Measurements from ENCODE around the gene EIF2S2. TPM values are rescaled to one million over a fixed set of nuclear protein-coding genes. Genes with fewer than 3 reads are reported as not detected.

Gene EIF2S2
- total and polyA plus RNA-seq, 2 donors (not counting 1 experiment from before 2014, with no cell fraction given): 11.3 to 26.4 TPM

- Mint-ChIP-seq H3K9me3 (ENCODE audit: insufficient read depth) (no peaks in the 10 kb centered on the region), H3K27ac (no peak overlapping the region), H3K4me1 (peaks cover 14% of the 10 kb centered on the region), H3K27me3 (no peaks in the 10 kb centered on the region), H3K4me3 (no peak overlapping the region)
- Histone ChIP-seq H3K4me3 (ENCODE audit: control extremely low read depth in 1 of 5, extremely low read depth in 1 of 5, insufficient read depth in 1 of 5, low read depth in 2 of 5, low read length in 4 of 5) (no peak overlapping the region), H3K27me3 (replicated peaks in 1 of 4; ENCODE audit: control extremely low read depth in 1 of 4, control insufficient read depth in 3 of 4, insufficient read depth in 4 of 4, low read length in 3 of 4) (no peaks in the 10 kb centered on the region), H3K36me3 (replicated peaks in 1 of 2; ENCODE audit: control extremely low read depth in 1 of 2, control insufficient read depth in 1 of 2, extremely low read depth in 1 of 2, insufficient read depth in 2 of 2, low read length in 1 of 2) (peaks cover 2 to 88% of the 10 kb centered on the region in 2 experiments), H4K20me1 (ENCODE audit: control insufficient read depth, insufficient read depth, low read length, poor library complexity, severe bottlenecking) (peaks cover 54% of the 10 kb centered on the region), H3K9me3 (ENCODE audit: control extremely low read depth in 1 of 3, control insufficient read depth in 2 of 3, insufficient read depth in 1 of 3, low read length in 2 of 3) (no peaks in the 10 kb centered on the region), H3K27ac (ENCODE audit: low read length in 2 of 2) (no peak overlapping the region), H2AFZ (ENCODE audit: insufficient read depth, low read depth, low read length, poor library complexity, severe bottlenecking) (no peak overlapping the region), H3K4me1 (ENCODE audit: control insufficient read depth in 2 of 2, insufficient read depth in 2 of 2, low read length in 2 of 2) (peaks cover 3 to 5% of the 10 kb centered on the region in 2 donors), H3K79me2 (ENCODE audit: control insufficient read depth, insufficient read depth, low read length) (peaks cover 12% of the 10 kb centered on the region), H3K4me2 (replicated peaks; ENCODE audit: low read depth, low read length, poor library complexity, severe bottlenecking) (no peak overlapping the region), H3K9ac (ENCODE audit: low read length) (no peak overlapping the region)
- ATAC-seq (ENCODE audit: low read depth) (no peak), DNase-seq (no peak)
- ChIA-PET POLR2A (no interaction called here), CTCF (interaction anchor here (1.7 kb wide), 1 partner anchor 10 kb away, joined by 5 read pairs; no protein-coding TSS in a partner anchor)
- 98% methylated on average over 6 of the region's 6 CpGs for WGBS (ENCODE audit: insufficient coverage)
- intact Hi-C loops (cut with micrococcal nuclease): no loop called here
- TF ChIP-seq CTCF (IDR thresholded peaks at IDR 0.05) (no peak), EZH2 (IDR thresholded peaks at IDR 0.05; ENCODE audit: borderline replicate concordance, insufficient read depth, low read depth, low read length, poor library complexity, severe bottlenecking) (no peak)
Observed at GRCh38 chr20:34079818-34080217, 32.2 kb downstream of the EIF2S2 start.

- WGBS (ENCODE audit: insufficient coverage): 100% methylated on average over 1 of the region's 5 CpGs
- Histone ChIP-seq H3K9me3 (ENCODE audit: control extremely low read depth in 1 of 3, control insufficient read depth in 2 of 3, insufficient read depth in 1 of 3, low read length in 2 of 3) (no peaks in the 10 kb centered on the region), H3K36me3 (replicated peaks in 1 of 2; ENCODE audit: control extremely low read depth in 1 of 2, control insufficient read depth in 1 of 2, extremely low read depth in 1 of 2, insufficient read depth in 2 of 2, low read length in 1 of 2) (peaks cover 2 to 93% of the 10 kb centered on the region in 2 experiments), H3K9ac (ENCODE audit: low read length) (no peak overlapping the region), H3K4me3 (ENCODE audit: control extremely low read depth in 1 of 5, extremely low read depth in 1 of 5, insufficient read depth in 1 of 5, low read depth in 2 of 5, low read length in 4 of 5) (no peak overlapping the region), H3K27me3 (replicated peaks in 1 of 4; ENCODE audit: control extremely low read depth in 1 of 4, control insufficient read depth in 3 of 4, insufficient read depth in 4 of 4, low read length in 3 of 4) (no peaks in the 10 kb centered on the region), H4K20me1 (ENCODE audit: control insufficient read depth, insufficient read depth, low read length, poor library complexity, severe bottlenecking) (peaks cover 62% of the 10 kb centered on the region), H3K4me1 (ENCODE audit: control insufficient read depth in 2 of 2, insufficient read depth in 2 of 2, low read length in 2 of 2) (peaks cover under 1 to 1% of the 10 kb centered on the region in 2 donors), H3K4me2 (replicated peaks; ENCODE audit: low read depth, low read length, poor library complexity, severe bottlenecking) (no peak overlapping the region), H2AFZ (ENCODE audit: insufficient read depth, low read depth, low read length, poor library complexity, severe bottlenecking) (no peak overlapping the region), H3K27ac (ENCODE audit: low read length in 2 of 2) (no peak overlapping the region), H3K79me2 (ENCODE audit: control insufficient read depth, insufficient read depth, low read length) (peaks cover 25% of the 10 kb centered on the region)
- Mint-ChIP-seq H3K27me3 (no peaks in the 10 kb centered on the region), H3K9me3 (ENCODE audit: insufficient read depth) (no peaks in the 10 kb centered on the region), H3K4me3 (no peak overlapping the region), H3K27ac (peak overlapping the region; percentile 4), H3K4me1 (peaks cover 4% of the 10 kb centered on the region)
- intact Hi-C loops (cut with micrococcal nuclease): no loop called here
- ChIA-PET CTCF (interaction anchor here (1.7 kb wide), 1 partner anchor 9 kb away, joined by 5 read pairs; no protein-coding TSS in a partner anchor), POLR2A (no interaction called here)
- DNase-seq (no peak), ATAC-seq (ENCODE audit: low read depth) (no peak)
- TF ChIP-seq CTCF (IDR thresholded peaks at IDR 0.05): no peak
- TF ChIP-seq EZH2 (IDR thresholded peaks at IDR 0.05; ENCODE audit: borderline replicate concordance, insufficient read depth, low read depth, low read length, poor library complexity, severe bottlenecking): no peak
Observed at GRCh38 chr20:34078540-34078939, 33.5 kb downstream of the EIF2S2 start.
